Pancreas (tissue), 10 donors: ENCODE data around the gene HOXD12. TPM values are rescaled to one million over a fixed set of nuclear protein-coding genes. Genes with fewer than 3 reads are reported as not detected.

Experiments used
- ATAC-seq, 4 donors: fragments of 200-7000 bp; cut with Tn5 transposase; one replicate each; pipeline versions ENCODE4 v1.8.0 to v1.9.1; 2020; ENCODE audit warnings: mild to moderate bottlenecking in 4 of 4, moderate library complexity in 4 of 4
- DNase-seq, 6 donors: peaks; one replicate each; pipeline ENCODE4 v3.0.0-alpha.2; 2020
- FAIRE-seq: peaks from 2 replicates; lab custom pipeline; 2012; peaks lifted over from hg19 to GRCh38; lab: Jason Lieb, UNC
- H3K27ac ChIP-seq, 4 donors: fragments of 200-600 bp; sonication (generic); 1 replicate in 3 of 4; 2 replicates in 1 of 4; pipeline versions ENCODE4 v1.5.0 to v1.8.0; 2020
- H3K27me3 ChIP-seq, 4 donors: fragments of 200-600 bp; one replicate each; pipeline ENCODE4 v1.8.0; 2021
- H3K36me3 ChIP-seq, 3 donors: fragments of 200-600 bp; sonication (generic) in 1 of 3; one replicate each; pipeline versions ENCODE4 v1.5.0 to v1.8.0; 2020 to 2021
- H3K4me1 ChIP-seq, 3 donors: fragments of 200-600 bp; one replicate each; pipeline ENCODE4 v1.8.0; 2021
- H3K4me3 ChIP-seq, 4 donors: fragments of 200-600 bp; sonication (generic) in 2 of 4; one replicate each; pipeline versions ENCODE4 v1.5.0 to v1.8.0; 2020 to 2021
- H3K9me3 ChIP-seq, 4 donors: fragments of 200-600 bp; one replicate each; pipeline ENCODE4 v1.8.0; 2021
- CTCF ChIP-seq, 4 donors: fragments of 200-600 bp; sonication (generic) in 3 of 4; IDR thresholded peaks; one replicate each; pipeline versions ENCODE4 v1.5.0 to v1.8.0; 2021; ENCODE audit warnings: antibody characterized with exemption in 4 of 4
- WGBS, 2 donors: extraction: QIAGEN DNeasy Blood & Tissue Kit; methylation state at CpG; one replicate each; pipeline ENCODE4 v1.1.7; 2013; 5-methylcytosine and 5-hydroxymethylcytosine counted together
- intact Hi-C, 3 donors: fragments of 100-400 bp; cut with DNase I; formaldehyde crosslinking; loops; one replicate each; pipeline versions ENCODE4 v1.11.1 to v1.14.2; 2022
- polyA plus RNA-seq, 2 donors: library from polyadenylated mRNA; stranded (reverse); fragments of 200-250 nt; gene quantifications; one replicate each; pipeline ENCODE4 v1.2.3, GENCODE V29; 2013
- total RNA-seq, 6 donors: library from RNA; stranded (reverse); fragmentation: NEBNext Ultra II Directional in 4 of 6; extraction: Animal tissue kit (Norgen Biotek cat#: 25700) in 4 of 6; gene quantifications; one replicate each; pipeline versions ENCODE4 v1.2.1 to v1.2.4, GENCODE V29; 2021 to 2023
- donor health status: healthy with polysubstance abuse.
- donor health status: DM: no; HTN: no; CAD: no; lungs with moderate emphysema.
- donor health status: DM: no; HTN: no; CAD: no.
- donor health status: control.
- donor health status: control.
- donor health status: Bipolar disorder and iron deficiency.
- donor health status: DM: yes; HTN: yes; CAD: no.
- donor health status: DM: no; HTN: no; CAD: no.
- donor health status: DM: no; HTN: no; CAD: no.
- donor health status: DM: yes; HTN: yes; CAD: no.

The HOXD12 gene
- total and polyA plus RNA-seq, 8 donors = not detected

GRCh38 chr2:176137906-176138305 lies 38.3 kb downstream of the HOXD12 start:
- no peak for TF ChIP-seq CTCF (IDR thresholded peaks at IDR 0.05)
- no peak overlapping the region for H3K4me3 ChIP-seq
- peaks cover 0 to 66% (median 18%) of the 10 kb centered on the region in 4 donors for H3K27me3 ChIP-seq
- ATAC-seq = no peak
- no peak for DNase-seq
- H3K27ac ChIP-seq = no peak overlapping the region
- H3K9me3 ChIP-seq = no peaks in the 10 kb centered on the region
- intact Hi-C loops = loop anchor here (5.0 to 10.0 kb wide), 3 partner anchors 317 to 504 kb away; no protein-coding TSS in a partner anchor
- H3K36me3 ChIP-seq = no peaks in the 10 kb centered on the region
- H3K4me1 ChIP-seq = peaks cover 0 to 6% (median 0%) of the 10 kb centered on the region in 3 donors
- WGBS, 2 donors = 29 to 35% methylated on average over 8 of the region's 8 CpGs
- no peak for FAIRE-seq

GRCh38 chr2:176138526-176138922 lies 38.9 kb downstream of the HOXD12 start:
- ATAC-seq (no peak), FAIRE-seq (no peak), DNase-seq (no peak)
- no peak for TF ChIP-seq CTCF (IDR thresholded peaks at IDR 0.05)
- H3K4me3 ChIP-seq = no peak overlapping the region
- no peaks in the 10 kb centered on the region for H3K9me3 ChIP-seq
- H3K36me3 ChIP-seq = no peaks in the 10 kb centered on the region
- peaks cover 0 to 62% (median 15%) of the 10 kb centered on the region in 4 donors for H3K27me3 ChIP-seq
- WGBS, 2 donors = 9 to 13% methylated on average over 14 of the region's 14 CpGs
- intact Hi-C loops = loop anchor here (5.0 to 10.0 kb wide), 3 partner anchors 316 to 504 kb away; no protein-coding TSS in a partner anchor
- H3K4me1 ChIP-seq = peaks cover 0 to 6% (median 0%) of the 10 kb centered on the region in 3 donors
- no peak overlapping the region for H3K27ac ChIP-seq

GRCh38 chr2:176138923-176139660 lies 39.5 kb downstream of the HOXD12 start:
- Histone ChIP-seq H3K36me3 (no peaks in the 10 kb centered on the region), H3K4me1 (peaks cover 0 to 6% (median 0%) of the 10 kb centered on the region in 3 donors), H3K27me3 (peaks cover 0 to 62% (median 15%) of the 10 kb centered on the region in 4 donors), H3K9me3 (no peaks in the 10 kb centered on the region), H3K4me3 (no peak overlapping the region), H3K27ac (peak overlapping the region in 1 of 4 donors; percentile 28)
- no peak for TF ChIP-seq CTCF (IDR thresholded peaks at IDR 0.05)
- no peak for FAIRE-seq
- no peak for DNase-seq
- ATAC-seq = no peak
- 15% methylated on average over 28 of the region's 28 CpGs for WGBS, 2 donors
- intact Hi-C loops = loop anchor here (5.0 to 10.0 kb wide), 3 partner anchors 316 to 503 kb away; no protein-coding TSS in a partner anchor

GRCh38 chr2:176139661-176140512 lies 40.3 kb downstream of the HOXD12 start:
- ATAC-seq (peak in 2 of 4 donors; percentile 3 to 14), FAIRE-seq (no peak), DNase-seq (no peak)
- TF ChIP-seq CTCF (IDR thresholded peaks at IDR 0.05) = no peak
- H3K36me3 ChIP-seq = no peaks in the 10 kb centered on the region
- H3K27me3 ChIP-seq = peaks cover 0 to 57% (median 12%) of the 10 kb centered on the region in 4 donors
- WGBS, 2 donors = 13 to 15% methylated on average over 39 to 41 of the region's 41 CpGs
- no peaks in the 10 kb centered on the region for H3K9me3 ChIP-seq
- H3K27ac ChIP-seq = no peak overlapping the region
- intact Hi-C loops = loop anchor here (5.0 to 10.0 kb wide), 6 partner anchors 312 to 505 kb away; no protein-coding TSS in a partner anchor
- peak overlapping the region in 2 of 4 donors; percentile 33 to 46 for H3K4me3 ChIP-seq
- peaks cover 0 to 6% (median 0%) of the 10 kb centered on the region in 3 donors for H3K4me1 ChIP-seq
